Breast epithelium (tissue), 4 donors: ENCODE data around the gene CNOT2. TPM values are rescaled to one million over a fixed set of nuclear protein-coding genes. Genes with fewer than 3 reads are reported as not detected.

Experiments
- DNase-seq, 2 donors: peaks; one replicate each; pipeline ENCODE4 v3.0.0-alpha.2; 2019; ENCODE audit warnings: low spot score in 2 of 2
- H3K27ac ChIP-seq, 2 donors: fragments of 200-600 bp; sonication (generic) in 1 of 2; one replicate each; pipeline ENCODE4 v1.5.1; 2016 to 2019; ENCODE audit warnings: mild to moderate bottlenecking in 1 of 2
- H3K27me3 ChIP-seq, 2 donors: fragments of 200-600 bp; sonication (generic) in 1 of 2; one replicate each; pipeline versions ENCODE4 v1.5.1 to v1.6.0; 2017 to 2019; ENCODE audit warnings: control low read depth in 1 of 2, mild to moderate bottlenecking in 1 of 2
- H3K36me3 ChIP-seq: fragments of 200-600 bp; one replicate; pipeline ENCODE4 v1.5.1; 2019
- H3K4me1 ChIP-seq, 2 donors: fragments of 200-600 bp; sonication (generic); one replicate each; pipeline ENCODE4 v1.5.1; 2016 to 2019; ENCODE audit warnings: control low read depth in 1 of 2
- H3K4me3 ChIP-seq, 3 donors: fragments of 200-600 bp; sonication (generic); 1 replicate in 2 of 3; 2 replicates in 1 of 3; pipeline ENCODE4 v1.5.1; 2016 to 2019; ENCODE audit warnings: mild to moderate bottlenecking in 3 of 3, moderate library complexity in 2 of 3
- H3K9me3 ChIP-seq, 2 donors: fragments of 200-600 bp; sonication (generic) in 1 of 2; one replicate each; pipeline ENCODE4 v1.5.1; 2016 to 2019; ENCODE audit warnings: control low read depth in 1 of 2
- CTCF ChIP-seq, 3 donors: fragments of 450-650 bp; IDR thresholded peaks; one replicate each; pipeline ENCODE4 v1.5.1; 2016 to 2017; ENCODE audit warnings: antibody characterized with exemption in 3 of 3, mild to moderate bottlenecking in 3 of 3, moderate library complexity in 3 of 3
- POLR2A ChIP-seq: fragments of 450-650 bp; IDR thresholded peaks from one replicate; pipeline ENCODE4 v1.6.1; 2016; ENCODE audit warnings: antibody characterized with exemption, mild to moderate bottlenecking, moderate library complexity
- POLR2AphosphoS5 ChIP-seq, 3 donors: sonication (generic); formaldehyde crosslinking; IDR thresholded peaks; one replicate each; pipeline ENCODE4 v1.6.1; 2017; ENCODE audit warnings: antibody characterized with exemption in 3 of 3
- intact Hi-C: fragments of 100-400 bp; cut with DNase I; formaldehyde crosslinking; loops from one replicate; pipeline ENCODE4 v1.15.1; 2023; ENCODE audit warnings: low total_unique reads
- total RNA-seq, 3 donors: library from RNA; depleted of rRNA; stranded (reverse); fragments of >200 nt; gene quantifications; one replicate each; pipeline ENCODE4 v1.1.0, GENCODE V29; 2016

The CNOT2 gene
- total RNA-seq, 3 donors from 2014 or later = 132 to 275 (median 191) TPM

DNA sequence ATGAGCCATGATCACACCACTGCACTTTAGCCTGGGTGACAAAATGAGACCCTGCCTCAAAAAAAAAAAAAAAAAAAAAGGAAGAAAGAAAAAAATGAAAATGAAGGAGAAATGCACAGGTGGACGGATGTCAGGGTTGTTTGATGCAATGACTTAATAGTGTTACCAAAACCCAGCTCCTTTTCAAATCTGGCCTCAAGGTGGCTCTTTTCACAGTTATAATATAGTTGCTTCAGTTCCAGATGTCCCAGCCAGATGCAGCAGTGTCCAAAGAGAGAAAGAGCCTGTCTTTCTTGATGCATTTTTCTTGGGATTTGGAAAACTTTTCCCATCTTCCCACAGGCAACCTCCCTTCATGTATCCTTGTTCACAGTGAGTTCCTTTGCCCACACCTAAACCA is 159.4 kb downstream of the CNOT2 start:
- Histone ChIP-seq H3K36me3 (no peaks in the 10 kb centered on the region), H3K4me1 (no peaks in the 10 kb centered on the region), H3K9me3 (no peaks in the 10 kb centered on the region), H3K27me3 (no peaks in the 10 kb centered on the region), H3K27ac (no peak overlapping the region), H3K4me3 (no peak overlapping the region)
- TF ChIP-seq POLR2AphosphoS5 (IDR thresholded peaks at IDR 0.05) (no peak), POLR2A (no peak), CTCF (IDR thresholded peaks at IDR 0.05) (no peak)
- intact Hi-C loops = no loop called here
- no peak for DNase-seq

GRCh38 chr12:70403826-70404225 is 160.6 kb downstream of the CNOT2 start:
- no peak overlapping the region for H3K4me3 ChIP-seq
- intact Hi-C loops = no loop called here
- no peak overlapping the region for H3K27ac ChIP-seq
- H3K9me3 ChIP-seq = no peaks in the 10 kb centered on the region
- no peaks in the 10 kb centered on the region for H3K4me1 ChIP-seq
- H3K27me3 ChIP-seq = no peaks in the 10 kb centered on the region
- TF ChIP-seq POLR2AphosphoS5 (IDR thresholded peaks at IDR 0.05) = no peak
- no peak for TF ChIP-seq CTCF (IDR thresholded peaks at IDR 0.05)
- no peak for TF ChIP-seq POLR2A
- no peak for DNase-seq
- H3K36me3 ChIP-seq = no peaks in the 10 kb centered on the region

Other genes with a start within 250 kb of the CNOT2 start
- 1 to 10 TPM in 2 of 3 donors, under 1 TPM in 1; 0.98 to 1.5 (median 1.4) TPM for gene KCNMB4, start 122.9 kb downstream of the CNOT2 start, total RNA-seq